HCT116 (cell line): ENCODE data around the gene STPG2. TPM values are rescaled to one million over a fixed set of nuclear protein-coding genes. Genes with fewer than 3 reads are reported as not detected.

Experiments used
- ATAC-seq: fragments of 200-7000 bp; cut with Tn5 transposase; 2 replicates; pipeline ENCODE4 v1.9.1; 2020; ENCODE audit warnings: mild to moderate bottlenecking, moderate library complexity
- BruUV-seq: library from RNA; stranded (reverse); fragments of 400-500 nt; replicated peaks from 2 replicates; lab custom pipeline; 2021; lab: Mats Ljungman, UMichigan
- CTCF ChIA-PET: fragments of 300-600 bp; sonication (Branson Sonifier 250); formaldehyde crosslinking; loops from one replicate; lab custom pipeline; 2021; ENCODE audit warnings: antibody characterized with exemption; lab: Charles Lee
- POLR2A ChIA-PET: fragments of 300-600, 350-600 bp; sonication (Branson Sonifier 250); formaldehyde crosslinking; loops from one replicate; lab custom pipeline; 2021; ENCODE audit warnings: antibody characterized with exemption; lab: Charles Lee
- RAD21 ChIA-PET, 2 experiments: fragments of 300-600 bp; sonication (Branson Sonifier 250); formaldehyde crosslinking; loops; one replicate each; lab custom pipeline; 2023; ENCODE audit warnings: low total read pairs in 2 of 2; ENCODE audit not compliant: uncharacterized antibody in 2 of 2, unreplicated experiment in 2 of 2, low non-redundant PET in 1 of 2; lab: Charles Lee
- DNase-seq: peaks from one replicate; pipeline ENCODE4 v3.0.0-alpha.2; 2010; ENCODE audit warnings: low read depth, low spot score
- H2AFZ ChIP-seq: fragments of 200-600 bp; shearing (Covaris generic), sonication (generic); 2 replicates; pipeline ENCODE4 v1.6.1; 2017; ENCODE audit warnings: low read depth, mixed run types, mixed read lengths, antibody characterized with exemption, low read length; ENCODE audit not compliant: poor library complexity, severe bottlenecking
- H3K27ac ChIP-seq: 2 replicates; pipeline ENCODE4 v1.5.1; 2012; ENCODE audit warnings: low read depth, low read length
- H3K27me3 ChIP-seq: fragments of 200-600 bp; sonication (generic); 2 replicates; pipeline ENCODE4 v1.6.1; 2016; ENCODE audit warnings: mixed run types, low read length, mixed read lengths; ENCODE audit not compliant: insufficient read depth
- H3K36me3 ChIP-seq, 2 experiments: fragments of 200-500 bp in 1 of 2; fragments of 200-600 bp in 1 of 2; sonication (Bioruptor generic) in 1 of 2; sonication (generic) in 1 of 2; 2 replicates each; pipeline versions ENCODE4 v1.5.1 to v1.6.1; 2014 to 2016; ENCODE audit warnings: low read length in 2 of 2, inconsistent platforms in 1 of 2, mixed read lengths in 1 of 2, mixed run types in 1 of 2; ENCODE audit not compliant: insufficient read depth in 2 of 2, control insufficient read depth in 1 of 2
- H3K4me1 ChIP-seq, 2 experiments: fragments of 200-600 bp in 1 of 2; sonication (generic) in 1 of 2; 2 replicates each; pipeline versions ENCODE4 v1.5.1 to v1.6.1; 2012 to 2017; ENCODE audit warnings: low read length in 2 of 2, inconsistent platforms in 1 of 2, mild to moderate bottlenecking in 1 of 2, mixed read lengths in 1 of 2, mixed run types in 1 of 2, moderate library complexity in 1 of 2; ENCODE audit not compliant: insufficient read depth in 2 of 2, control insufficient read depth in 1 of 2
- H3K4me2 ChIP-seq: fragments of 200-600 bp; sonication (generic); 2 replicates; pipeline ENCODE4 v1.6.1; 2017; ENCODE audit warnings: mixed run types, low read length, mixed read lengths
- H3K4me3 ChIP-seq, 2 experiments: fragments of 200-600 bp in 1 of 2; sonication (generic) in 1 of 2; replicated peaks in 1 of 2; 2 replicates each; pipeline ENCODE4 v1.5.1; 2011 to 2016; ENCODE audit warnings: low read length in 2 of 2, control low read depth in 1 of 2, low read depth in 1 of 2, mild to moderate bottlenecking in 1 of 2, mixed read lengths in 1 of 2, mixed run types in 1 of 2
- H3K79me2 ChIP-seq: fragments of 200-600 bp; sonication (generic); 2 replicates; pipeline ENCODE4 v1.6.1; 2017; ENCODE audit warnings: mild to moderate bottlenecking, mixed run types, low read length, moderate library complexity, mixed read lengths; ENCODE audit not compliant: insufficient read depth
- H3K9ac ChIP-seq: fragments of 200-600 bp; sonication (generic); 2 replicates; pipeline ENCODE4 v1.6.1; 2016; ENCODE audit warnings: low read length, mixed read lengths
- H3K9me2 ChIP-seq: fragments of 200-600 bp; sonication (generic), shearing (Covaris generic); 2 replicates; pipeline ENCODE4 v1.6.1; 2017; ENCODE audit warnings: mixed run types, mild to moderate bottlenecking, moderate library complexity; ENCODE audit not compliant: insufficient read depth
- H3K9me3 ChIP-seq, 2 experiments: fragments of 200-500 bp in 1 of 2; fragments of 200-600 bp in 1 of 2; sonication (Bioruptor generic) in 1 of 2; sonication (generic) in 1 of 2; 2 replicates each; pipeline ENCODE4 v1.6.1; 2014 to 2017; ENCODE audit warnings: low read length in 2 of 2, mixed read lengths in 2 of 2, inconsistent platforms in 1 of 2, low read depth in 1 of 2, mild to moderate bottlenecking in 1 of 2, mixed run types in 1 of 2, moderate library complexity in 1 of 2; ENCODE audit not compliant: control insufficient read depth in 1 of 2, insufficient read depth in 1 of 2
- H4K20me1 ChIP-seq: fragments of 200-600 bp; sonication (generic), shearing (Covaris generic); 2 replicates; pipeline ENCODE4 v1.6.1; 2017; ENCODE audit warnings: mixed run types, mild to moderate bottlenecking, moderate library complexity; ENCODE audit not compliant: insufficient read depth
- CEBPB ChIP-seq: IDR thresholded peaks from 2 replicates; pipeline ENCODE4 v1.6.1; 2012; ENCODE audit warnings: low read depth
- ELF1 ChIP-seq: IDR thresholded peaks from 2 replicates; pipeline ENCODE4 v1.6.1; 2012; ENCODE audit warnings: low read depth, borderline replicate concordance
- FOSL1 ChIP-seq: IDR thresholded peaks from 2 replicates; pipeline ENCODE4 v1.6.1; 2012; ENCODE audit warnings: low read depth
- JUND ChIP-seq: IDR thresholded peaks from 2 replicates; pipeline ENCODE4 v1.6.1; 2012
- MAX ChIP-seq: IDR thresholded peaks from 2 replicates; pipeline ENCODE4 v1.6.1; 2012
- POLR2A ChIP-seq: IDR thresholded peaks from 2 replicates; pipeline ENCODE4 v1.7.0; 2011; ENCODE audit warnings: borderline replicate concordance; ENCODE audit not compliant: insufficient read depth, insufficient read length; ENCODE audit errors: extremely low read depth
- POLR2AphosphoS5 ChIP-seq: IDR thresholded peaks from 2 replicates; pipeline ENCODE4 v1.6.1; 2011; ENCODE audit warnings: mild to moderate bottlenecking, low read depth, low read length, moderate library complexity
- RAD21 ChIP-seq: IDR thresholded peaks from 2 replicates; pipeline ENCODE4 v1.6.1; 2012; ENCODE audit warnings: low read depth, mild to moderate bottlenecking
- SIN3A ChIP-seq: IDR thresholded peaks from 2 replicates; pipeline ENCODE4 v1.6.1; 2012; ENCODE audit warnings: low read depth
- SP1 ChIP-seq: IDR thresholded peaks from 2 replicates; pipeline ENCODE4 v1.6.1; 2012; ENCODE audit warnings: low read depth
- TCF7L2 ChIP-seq: IDR thresholded peaks from 2 replicates; pipeline ENCODE4 v1.7.0; 2011; ENCODE audit warnings: borderline replicate concordance, inconsistent platforms; ENCODE audit not compliant: insufficient read depth, insufficient read length; ENCODE audit errors: extremely low read depth
- YY1 ChIP-seq: IDR thresholded peaks from 2 replicates; pipeline ENCODE4 v1.6.1; 2011; ENCODE audit warnings: low read length, low read depth, moderate library complexity, mild to moderate bottlenecking; ENCODE audit not compliant: insufficient replicate concordance; ENCODE audit errors: extremely low read depth
- ZFX ChIP-seq: fragments of 450-650 bp; IDR thresholded peaks from 2 replicates; pipeline ENCODE4 v1.6.1; 2017
- ZNF274 ChIP-seq: fragments of 200-500 bp; sonication (Bioruptor generic); IDR thresholded peaks from 2 replicates; pipeline ENCODE4 v1.6.1; 2014; ENCODE audit warnings: mild to moderate bottlenecking, low read depth, low read length, inconsistent platforms
- intact Hi-C: fragments of 100-400 bp; cut with micrococcal nuclease; formaldehyde crosslinking; loops from 2 replicates; pipeline ENCODE4 v1.10.0; 2022
- total RNA-seq: library from RNA; stranded (reverse); gene quantifications from one replicate; pipeline ENCODE4 v1.2.1, GENCODE V29; 2021; ENCODE audit not compliant: unreplicated experiment
- TF ChIP-seq, protein P1 (sequence below): IDR thresholded peaks from 2 replicates; pipeline ENCODE4 v1.6.1; 2012; ENCODE audit warnings: low read depth
- TF ChIP-seq, protein P2 (sequence below): IDR thresholded peaks from 2 replicates; pipeline ENCODE4 v1.6.1; 2011; ENCODE audit warnings: mild to moderate bottlenecking, low read length, moderate library complexity; ENCODE audit not compliant: insufficient replicate concordance; ENCODE audit errors: extremely low read depth

STPG2 gene
- total RNA-seq, 1 experiment from 2014 or later = not detected

- BruUV-seq = no TSS peak
- H2AFZ ChIP-seq = no peak overlapping the region
- no peaks in the 10 kb centered on the region for H3K36me3 ChIP-seq
- H3K9me3 ChIP-seq = no peaks in the 10 kb centered on the region
- ChIA-PET RAD21 (no interaction called here), POLR2A (no interaction called here)
- H4K20me1 ChIP-seq = no peaks in the 10 kb centered on the region
- DNase-seq = no peak
- H3K27ac ChIP-seq = no peak overlapping the region
- no peak overlapping the region for H3K4me2 ChIP-seq
- no peak for TF ChIP-seq FOSL1
- no peak for TF ChIP-seq RAD21
- TF ChIP-seq SIN3A = no peak
- TF ChIP-seq, all 23 proteins: peak for 0
- Histone ChIP-seq H3K79me2 (no peaks in the 10 kb centered on the region), H3K9me2 (no peaks in the 10 kb centered on the region), H3K4me3 (no peak overlapping the region), H3K4me1 (no peaks in the 10 kb centered on the region), H3K27me3 (no peaks in the 10 kb centered on the region), H3K9ac (no peak overlapping the region)
- CTCF ChIA-PET = interaction anchor here (3.0 kb wide), 1 partner anchor 10 kb away, joined by 18 read pairs; no protein-coding TSS in a partner anchor
- intact Hi-C loops = no loop called here
- ATAC-seq = no peak
These were observed 40.6 kb downstream of the STPG2 start for GRCh38 chr4:98102660-98103059.

DNA sequence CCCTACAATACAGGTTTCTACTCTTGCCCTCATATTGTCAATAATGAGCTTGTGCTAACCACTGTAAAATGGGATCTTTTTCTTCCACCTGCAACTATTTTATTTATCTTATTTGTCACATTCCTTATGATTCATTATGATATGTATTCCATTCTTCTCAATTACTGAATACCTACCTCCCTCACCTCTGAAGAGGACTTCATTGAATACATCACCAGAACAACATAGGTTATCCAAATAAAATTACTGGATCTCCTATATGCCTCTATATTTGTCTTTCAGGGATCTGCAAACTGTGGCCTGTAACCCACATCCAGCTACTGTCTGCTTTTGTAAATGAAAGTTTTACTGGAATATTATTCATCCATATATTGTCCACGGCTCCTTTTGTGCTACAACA, 41.3 kb downstream of the STPG2 start:
- TF ChIP-seq SIN3A = no peak
- TF ChIP-seq TCF7L2 = no peak
- no peak for TF ChIP-seq CEBPB
- TF ChIP-seq, protein P1, sequence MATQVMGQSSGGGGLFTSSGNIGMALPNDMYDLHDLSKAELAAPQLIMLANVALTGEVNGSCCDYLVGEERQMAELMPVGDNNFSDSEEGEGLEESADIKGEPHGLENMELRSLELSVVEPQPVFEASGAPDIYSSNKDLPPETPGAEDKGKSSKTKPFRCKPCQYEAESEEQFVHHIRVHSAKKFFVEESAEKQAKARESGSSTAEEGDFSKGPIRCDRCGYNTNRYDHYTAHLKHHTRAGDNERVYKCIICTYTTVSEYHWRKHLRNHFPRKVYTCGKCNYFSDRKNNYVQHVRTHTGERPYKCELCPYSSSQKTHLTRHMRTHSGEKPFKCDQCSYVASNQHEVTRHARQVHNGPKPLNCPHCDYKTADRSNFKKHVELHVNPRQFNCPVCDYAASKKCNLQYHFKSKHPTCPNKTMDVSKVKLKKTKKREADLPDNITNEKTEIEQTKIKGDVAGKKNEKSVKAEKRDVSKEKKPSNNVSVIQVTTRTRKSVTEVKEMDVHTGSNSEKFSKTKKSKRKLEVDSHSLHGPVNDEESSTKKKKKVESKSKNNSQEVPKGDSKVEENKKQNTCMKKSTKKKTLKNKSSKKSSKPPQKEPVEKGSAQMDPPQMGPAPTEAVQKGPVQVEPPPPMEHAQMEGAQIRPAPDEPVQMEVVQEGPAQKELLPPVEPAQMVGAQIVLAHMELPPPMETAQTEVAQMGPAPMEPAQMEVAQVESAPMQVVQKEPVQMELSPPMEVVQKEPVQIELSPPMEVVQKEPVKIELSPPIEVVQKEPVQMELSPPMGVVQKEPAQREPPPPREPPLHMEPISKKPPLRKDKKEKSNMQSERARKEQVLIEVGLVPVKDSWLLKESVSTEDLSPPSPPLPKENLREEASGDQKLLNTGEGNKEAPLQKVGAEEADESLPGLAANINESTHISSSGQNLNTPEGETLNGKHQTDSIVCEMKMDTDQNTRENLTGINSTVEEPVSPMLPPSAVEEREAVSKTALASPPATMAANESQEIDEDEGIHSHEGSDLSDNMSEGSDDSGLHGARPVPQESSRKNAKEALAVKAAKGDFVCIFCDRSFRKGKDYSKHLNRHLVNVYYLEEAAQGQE = no peak
- no peak for TF ChIP-seq ZFX
- TF ChIP-seq FOSL1 = no peak
- TF ChIP-seq, protein P2, sequence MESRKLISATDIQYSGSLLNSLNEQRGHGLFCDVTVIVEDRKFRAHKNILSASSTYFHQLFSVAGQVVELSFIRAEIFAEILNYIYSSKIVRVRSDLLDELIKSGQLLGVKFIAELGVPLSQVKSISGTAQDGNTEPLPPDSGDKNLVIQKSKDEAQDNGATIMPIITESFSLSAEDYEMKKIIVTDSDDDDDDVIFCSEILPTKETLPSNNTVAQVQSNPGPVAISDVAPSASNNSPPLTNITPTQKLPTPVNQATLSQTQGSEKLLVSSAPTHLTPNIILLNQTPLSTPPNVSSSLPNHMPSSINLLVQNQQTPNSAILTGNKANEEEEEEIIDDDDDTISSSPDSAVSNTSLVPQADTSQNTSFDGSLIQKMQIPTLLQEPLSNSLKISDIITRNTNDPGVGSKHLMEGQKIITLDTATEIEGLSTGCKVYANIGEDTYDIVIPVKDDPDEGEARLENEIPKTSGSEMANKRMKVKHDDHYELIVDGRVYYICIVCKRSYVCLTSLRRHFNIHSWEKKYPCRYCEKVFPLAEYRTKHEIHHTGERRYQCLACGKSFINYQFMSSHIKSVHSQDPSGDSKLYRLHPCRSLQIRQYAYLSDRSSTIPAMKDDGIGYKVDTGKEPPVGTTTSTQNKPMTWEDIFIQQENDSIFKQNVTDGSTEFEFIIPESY = no peak
- TF ChIP-seq POLR2AphosphoS5 = no peak
- no peak for TF ChIP-seq ZNF274
- no peak for TF ChIP-seq SP1
- no peak for TF ChIP-seq YY1
- no peak for TF ChIP-seq POLR2A
- TF ChIP-seq RAD21 = no peak
- TF ChIP-seq MAX = no peak
- TF ChIP-seq JUND = no peak
- TF ChIP-seq ELF1 = no peak
- H3K9me3 ChIP-seq = no peaks in the 10 kb centered on the region
- RAD21 ChIA-PET = no interaction called here
- DNase-seq (no peak), ATAC-seq (no peak)
- BruUV-seq = no TSS peak
- H3K4me2 ChIP-seq = no peak overlapping the region
- intact Hi-C loops = no loop called here
- POLR2A ChIA-PET = no interaction called here
- CTCF ChIA-PET = interaction anchor here (3.0 kb wide), 1 partner anchor 9 kb away, joined by 18 read pairs; no protein-coding TSS in a partner anchor
- H3K79me2 ChIP-seq = no peaks in the 10 kb centered on the region
- no peaks in the 10 kb centered on the region for H3K36me3 ChIP-seq
- H4K20me1 ChIP-seq = no peaks in the 10 kb centered on the region
- H3K4me3 ChIP-seq = no peak overlapping the region
- no peaks in the 10 kb centered on the region for H3K4me1 ChIP-seq
- no peaks in the 10 kb centered on the region for H3K9me2 ChIP-seq
- no peak overlapping the region for H2AFZ ChIP-seq
- H3K27me3 ChIP-seq = no peaks in the 10 kb centered on the region
- H3K9ac ChIP-seq = no peak overlapping the region
- no peak overlapping the region for H3K27ac ChIP-seq
